CD4-positive, alpha-beta T cell treated with Interleukin-15 for 1 hour (primary cell): ENCODE measurements around the gene KHDC4.
A peak's percentile ranks its signal among the peaks of the same experiment; 100 is the strongest.
"Not testable (repeated sequence)": the region's sequence is repeated elsewhere in the genome, so short reads cannot be mapped to it uniquely, and the experiment has no call there.

Experiments
- DNase-seq: peaks from one replicate; pipeline ENCODE4 v3.0.0-alpha.2; 2020

Gene KHDC4

DNA sequence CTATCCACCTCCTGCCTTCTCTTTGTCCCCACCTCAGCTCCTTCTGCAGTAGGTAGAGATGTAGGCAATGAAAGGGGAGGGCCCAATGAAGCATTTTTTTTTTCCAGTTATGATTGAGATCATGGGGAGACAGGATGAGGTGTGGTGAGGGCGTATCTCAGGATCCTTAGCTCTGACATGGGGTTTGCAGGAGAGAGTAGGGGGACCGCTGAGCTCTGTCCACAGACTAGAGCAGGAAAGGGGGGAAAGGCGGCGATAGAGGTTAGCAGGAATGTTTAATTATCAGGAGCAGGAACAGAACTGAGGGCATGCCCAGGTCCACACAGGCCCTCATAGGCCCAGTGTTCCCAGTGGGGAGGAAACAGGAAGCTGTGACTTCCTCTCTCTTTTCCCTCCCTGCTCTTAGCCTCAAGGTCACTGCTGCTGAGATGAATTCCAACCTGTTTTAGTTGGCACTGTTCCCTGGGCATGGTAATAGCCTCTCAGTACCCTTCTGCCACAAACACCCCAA lies 6.3 kb upstream of the KHDC4 start:
- DNase-seq, result no peak

- peak; percentile 35 for DNase-seq
Measured at GRCh38 chr1:155938220-155938627, 4.0 kb upstream of the KHDC4 start.

DNA sequence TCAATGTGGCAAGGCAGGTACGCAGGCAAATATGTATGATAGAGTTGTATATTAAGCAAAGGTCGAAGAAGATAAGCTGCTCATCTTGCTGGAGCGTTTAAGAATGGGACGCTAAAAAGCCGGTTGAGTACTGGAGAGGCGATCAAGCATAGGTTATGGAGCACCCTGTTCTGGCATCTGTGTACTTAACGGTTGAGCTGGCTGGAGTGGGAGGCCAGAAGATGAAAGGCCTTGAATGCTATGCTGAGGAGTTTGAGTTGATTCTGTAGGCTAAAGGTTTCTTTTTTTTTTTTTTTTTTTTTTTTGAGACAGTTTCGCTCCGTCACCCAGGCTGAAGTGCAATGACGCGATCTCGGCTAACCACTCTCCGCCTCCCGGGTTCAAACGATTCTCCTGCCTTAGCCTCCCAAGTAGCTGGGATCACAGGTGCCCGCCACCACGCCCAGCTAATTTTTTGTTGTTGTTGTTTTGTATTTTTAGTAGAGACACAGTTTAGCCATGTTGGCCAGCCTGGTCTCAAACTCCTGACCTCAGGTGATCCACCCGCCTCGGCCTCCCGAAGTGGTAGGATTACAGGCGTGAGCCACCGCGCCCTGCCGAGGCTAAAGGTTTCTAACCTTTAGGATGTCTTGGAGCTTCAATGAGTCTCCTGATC lies 850 bp upstream of the KHDC4 start:
- no peak for DNase-seq

- no peak for DNase-seq
Measured at GRCh38 chr1:155933591-155934096, 569 bp downstream of the KHDC4 start.

GRCh38 chr1:155932487-155932886 lies 1.7 kb downstream of the KHDC4 start:
- DNase-seq, result no peak

DNA sequence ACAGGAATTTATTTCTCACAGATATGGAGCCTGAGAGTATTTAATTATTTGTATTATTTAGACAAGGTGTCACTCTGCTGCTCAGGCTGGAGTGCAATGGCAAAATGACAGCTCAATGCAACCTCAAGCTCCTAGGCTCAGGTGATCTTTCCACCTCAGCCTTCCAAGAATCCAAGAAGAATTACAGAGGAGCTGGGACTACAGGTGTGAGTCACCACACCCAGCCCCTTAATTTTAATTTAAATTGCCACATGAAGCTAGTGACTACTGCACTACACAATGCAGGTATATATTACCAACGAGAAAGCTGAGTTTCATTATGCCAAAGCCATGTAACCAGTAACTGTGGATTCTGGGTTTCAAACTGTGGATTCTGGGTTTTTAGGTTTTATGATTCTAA lies 2.1 kb downstream of the KHDC4 start:
- DNase-seq, result no peak

GRCh38 chr1:155931332-155932038 lies 2.7 kb downstream of the KHDC4 start:
- no peak for DNase-seq

DNA sequence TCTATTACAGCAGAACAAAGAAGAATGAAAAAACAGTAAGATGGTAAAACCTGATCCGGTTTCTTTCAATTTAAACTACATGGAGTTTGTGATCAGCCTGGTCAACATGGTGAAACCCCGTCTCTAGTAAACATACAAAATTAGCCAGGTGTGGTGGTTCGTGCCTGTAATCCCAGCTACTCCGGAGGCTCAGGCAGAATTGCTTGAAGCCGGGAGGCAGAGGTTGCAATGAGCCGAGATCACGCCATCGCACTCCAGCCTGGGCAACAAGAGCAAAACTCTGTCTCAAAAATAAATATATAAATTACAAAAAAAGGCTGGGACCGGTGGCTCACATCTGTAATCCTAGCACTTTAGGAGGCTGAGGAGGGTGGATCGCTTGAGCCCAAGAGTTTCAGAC lies 3.5 kb downstream of the KHDC4 start:
- DNase-seq, result not testable (repeated sequence)

DNA sequence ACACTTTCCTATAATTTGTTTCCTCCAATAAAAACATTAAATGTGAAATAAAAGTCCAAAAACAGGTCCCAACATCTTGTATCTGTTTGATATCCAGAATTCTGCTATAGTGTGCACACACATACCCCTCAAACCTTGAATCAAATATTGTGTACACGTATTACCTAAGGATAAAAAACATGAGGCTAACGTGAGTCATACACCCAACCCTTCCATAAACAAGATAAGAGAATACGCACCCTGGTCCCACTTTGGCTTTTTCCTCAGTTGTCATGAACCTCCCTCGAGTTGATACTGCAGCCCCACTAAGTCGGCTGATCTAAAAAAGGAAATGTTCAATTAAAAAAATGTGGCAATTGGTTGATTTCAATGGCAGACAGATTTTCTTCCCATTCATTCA lies 5.2 kb downstream of the KHDC4 start:
- no peak for DNase-seq

- DNase-seq, result no peak
Measured at GRCh38 chr1:155925506-155925905, 8.7 kb downstream of the KHDC4 start.

DNA sequence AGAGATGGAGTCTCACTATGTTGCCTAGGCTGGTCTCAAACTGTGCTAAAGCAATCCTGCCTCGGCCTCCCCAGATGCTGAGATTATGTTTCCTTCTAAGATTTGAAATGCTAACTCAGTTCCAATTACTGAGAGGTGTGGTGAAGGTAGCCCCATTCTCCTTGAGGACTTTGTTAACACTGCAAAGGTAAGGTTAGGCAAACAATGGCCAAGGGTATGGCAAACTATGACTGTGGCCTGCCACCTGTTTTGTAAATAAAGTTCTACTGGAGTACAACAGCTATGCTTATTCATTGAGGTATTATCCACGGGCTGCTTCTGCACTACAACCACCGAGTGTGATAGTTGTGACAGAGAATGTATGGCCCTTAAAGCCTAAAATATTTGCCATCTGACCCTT lies 13.5 kb downstream of the KHDC4 start:
- DNase-seq, result no peak

DNA sequence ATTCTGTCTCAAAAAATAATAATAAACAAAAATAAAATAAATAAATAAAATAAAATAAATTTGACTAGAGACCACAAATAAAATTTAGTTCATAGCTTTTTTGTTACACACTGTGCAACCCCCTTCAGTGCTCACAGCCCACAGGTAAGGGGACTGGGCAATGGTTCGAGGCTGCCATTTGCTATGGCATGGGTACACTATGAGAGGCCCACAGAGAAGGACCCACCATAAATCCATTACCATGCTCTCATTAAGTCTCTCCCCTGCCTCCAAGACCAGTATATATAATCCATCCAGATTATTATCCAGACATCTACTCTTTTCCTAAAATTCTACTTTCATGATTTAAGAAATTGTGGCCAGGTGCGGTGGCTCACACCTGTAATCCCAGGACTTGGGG lies 14.4 kb downstream of the KHDC4 start:
- no peak for DNase-seq

DNA sequence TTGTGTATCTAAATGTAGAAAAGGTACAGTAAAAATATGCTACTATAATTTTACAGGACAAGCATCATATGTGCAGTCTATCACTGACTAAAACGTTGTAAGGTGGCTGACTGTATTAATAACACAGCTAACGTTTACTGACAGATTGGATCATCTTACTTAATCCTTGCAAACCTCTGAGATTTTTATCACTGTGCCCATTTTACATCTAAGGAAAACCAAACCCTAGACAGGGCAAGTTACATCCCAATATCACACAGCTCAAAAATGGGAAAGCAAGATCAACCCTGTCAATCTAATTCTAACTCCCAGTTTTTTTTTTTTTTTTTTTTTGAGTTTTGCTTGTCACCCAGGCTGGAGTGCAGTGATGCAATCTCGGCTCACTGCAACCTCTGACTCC lies 15.6 kb downstream of the KHDC4 start:
- no peak for DNase-seq

- DNase-seq, result no peak
Measured at GRCh38 chr1:155913969-155914757, 20.1 kb downstream of the KHDC4 start.

DNA sequence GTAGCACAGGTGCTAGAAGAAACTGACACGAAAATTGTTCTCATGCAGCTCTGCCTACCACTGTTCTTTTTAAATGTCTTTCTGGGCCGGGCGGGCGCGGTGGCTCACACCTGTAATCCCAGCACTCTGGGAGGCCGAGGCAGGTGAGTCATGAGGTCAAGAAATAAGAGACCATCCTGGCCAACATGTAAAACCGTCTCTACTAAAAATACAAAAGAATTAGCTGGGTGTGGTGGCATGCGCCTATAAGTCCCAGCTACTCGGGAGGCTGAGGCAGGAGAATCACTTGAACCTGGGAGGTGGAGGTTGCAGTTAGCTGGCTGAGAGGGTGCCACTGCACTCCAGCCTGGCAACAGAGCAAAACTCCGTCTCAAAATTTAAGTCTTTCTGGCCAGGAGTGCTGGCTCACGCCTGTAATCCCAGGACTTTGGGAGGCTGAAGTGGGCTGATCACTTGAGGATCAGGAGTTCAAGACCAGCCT lies 22.1 kb downstream of the KHDC4 start:
- DNase-seq, result no peak

DNA sequence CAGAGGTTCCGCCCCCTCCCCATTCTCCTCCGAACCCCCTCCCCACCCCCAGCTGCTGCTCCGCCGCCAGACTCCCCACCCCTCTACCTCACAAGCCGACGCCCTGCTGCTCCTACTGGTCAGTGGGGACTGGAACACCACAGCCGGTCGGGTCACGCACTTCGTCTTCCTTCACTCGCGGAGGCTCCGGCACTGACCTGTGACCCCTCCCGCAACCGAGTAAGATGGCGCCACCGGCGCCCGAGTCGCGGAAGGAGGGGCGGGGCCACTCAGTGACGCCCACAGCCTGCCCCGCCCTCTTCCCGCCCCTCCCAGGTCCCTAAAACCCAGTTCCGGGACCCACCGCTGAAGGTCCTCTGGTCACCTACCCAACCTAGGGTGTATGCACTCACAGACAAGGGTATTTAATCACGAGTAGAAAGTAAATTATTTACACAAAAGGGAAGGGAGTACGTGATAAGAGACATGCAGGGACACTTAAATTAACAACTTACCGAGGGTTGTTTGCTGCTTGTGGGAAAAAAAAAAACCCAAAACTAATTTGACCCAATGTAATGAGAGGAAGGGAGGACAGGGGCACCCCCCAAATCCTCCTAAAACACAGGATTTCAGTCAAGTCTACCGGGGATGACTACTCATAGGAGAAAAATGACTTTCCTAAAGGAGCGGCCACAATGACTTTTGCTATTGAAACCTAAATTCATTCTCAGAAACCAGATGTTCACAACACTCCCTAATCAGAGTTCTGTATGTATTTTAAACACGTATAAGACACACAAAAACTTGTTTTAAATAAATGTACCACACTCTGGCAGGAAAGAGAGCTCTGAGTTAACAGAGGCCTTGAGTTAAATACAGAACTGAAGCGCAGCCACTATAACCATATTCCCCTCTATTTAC lies 22.8 kb downstream of the KHDC4 start, which contains the start of gene RIT1:
RIT1 (minus strand) TSS at position 194 of the 900 bp plus-strand sequence. CDS start 588 bp downstream, outside the sequence.
- peak; percentile 88 for DNase-seq

- peak; percentile 23 for DNase-seq
Measured at GRCh38 chr1:155910621-155911121, 23.5 kb downstream of the KHDC4 start.

DNA sequence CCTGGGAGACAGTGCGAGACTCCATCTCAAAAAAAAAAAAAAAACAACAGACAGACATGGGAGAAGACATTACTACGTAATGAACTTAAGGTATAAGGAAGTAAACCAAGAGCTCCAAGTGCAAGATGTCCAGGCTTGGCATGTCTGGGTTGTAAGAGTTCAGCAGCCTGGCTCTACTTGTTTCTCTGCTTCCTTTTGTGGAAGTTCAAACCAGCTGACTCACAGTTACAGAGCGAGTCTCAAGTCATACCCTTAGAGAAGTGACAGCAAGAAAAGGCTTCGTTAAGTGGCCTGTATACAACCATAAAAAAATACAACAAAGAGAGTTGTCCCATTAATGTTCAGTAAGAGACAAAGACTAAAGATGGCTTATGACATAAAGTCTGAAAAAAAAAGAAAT lies 24.3 kb downstream of the KHDC4 start:
- DNase-seq, result peak; percentile 61

DNA sequence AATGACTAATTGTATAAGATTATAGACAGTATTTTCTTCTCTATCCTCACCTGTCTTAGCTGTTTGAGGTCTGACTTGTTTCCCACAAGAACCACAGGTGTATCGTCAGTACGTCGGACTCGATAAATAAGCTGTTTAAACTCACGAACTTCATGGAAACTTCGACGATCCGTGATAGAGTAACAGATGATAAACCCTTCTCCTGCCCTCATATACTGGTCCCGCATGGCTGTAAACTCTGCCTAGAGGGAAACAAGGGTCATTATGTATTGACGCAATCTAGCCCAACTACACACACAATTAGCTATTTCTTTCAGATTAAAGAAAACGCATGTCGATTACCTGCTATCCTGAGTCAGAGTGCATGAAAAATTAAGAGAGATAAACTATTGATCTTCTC lies 30.0 kb downstream of the KHDC4 start:
- no peak for DNase-seq

DNA sequence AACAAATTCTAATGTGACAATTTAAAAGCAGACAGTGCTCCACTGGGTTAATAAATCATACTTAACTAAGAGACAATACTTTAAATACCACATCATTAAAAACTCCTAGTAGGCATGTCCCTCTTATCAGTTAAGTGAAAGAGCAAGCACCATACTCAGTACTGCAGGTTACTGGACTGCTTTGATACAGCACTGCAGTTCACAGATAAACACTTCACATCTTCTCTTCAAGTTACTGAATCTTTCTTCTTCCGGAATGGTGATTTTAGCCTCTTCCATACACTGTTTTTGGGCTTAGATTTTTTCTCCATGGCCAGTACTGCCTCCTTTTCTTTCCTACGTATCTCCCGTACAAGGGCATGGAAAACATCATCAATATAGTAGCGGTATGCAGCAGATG lies 34.1 kb downstream of the KHDC4 start:
- DNase-seq, result no peak

DNA sequence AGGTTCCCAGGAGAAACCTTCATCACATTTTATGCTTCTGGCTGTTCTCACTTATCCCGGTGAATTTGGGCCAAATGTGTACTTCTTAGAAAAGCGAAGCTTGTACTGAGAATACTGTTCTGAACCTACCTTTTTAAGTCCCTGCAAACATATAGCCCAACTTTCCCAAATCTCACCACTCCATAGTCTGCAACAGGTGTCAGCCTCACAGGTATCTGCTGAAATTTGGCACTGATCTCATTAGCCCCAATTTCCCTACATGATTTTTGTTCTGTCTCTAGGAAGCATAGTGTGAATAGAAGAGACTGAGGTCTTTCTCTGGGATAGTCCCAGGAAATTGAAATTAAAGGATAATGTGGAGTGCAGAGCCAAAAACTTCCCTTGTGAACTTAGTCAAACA lies 34.5 kb downstream of the KHDC4 start:
- no peak for DNase-seq

- no peak for DNase-seq
Measured at GRCh38 chr1:155898888-155899287, 35.3 kb downstream of the KHDC4 start.
